Osteoblast (primary cell): ENCODE measurements around the gene PDE9A. TPM values are rescaled to one million over a fixed set of nuclear protein-coding genes. Genes with fewer than 3 reads are reported as not detected.

Experiments
- DNase-seq: peaks from one replicate; pipeline ENCODE4 v3.0.0; 2011; ENCODE audit warnings: low spot score, mixed read lengths; ENCODE audit not compliant: insufficient read length; ENCODE audit errors: missing footprints
- H2AFZ ChIP-seq: 2 replicates; pipeline ENCODE4 v1.6.0; 2011; ENCODE audit warnings: mild to moderate bottlenecking, low read length
- H3K27ac ChIP-seq: 2 replicates; pipeline ENCODE4 v1.5.1; 2011; ENCODE audit warnings: mild to moderate bottlenecking, low read depth, low read length, moderate library complexity
- H3K27me3 ChIP-seq: 2 replicates; pipeline ENCODE4 v1.6.0; 2012; ENCODE audit warnings: mild to moderate bottlenecking, control low read depth, inconsistent platforms, low read length, moderate library complexity; ENCODE audit not compliant: insufficient read depth
- H3K36me3 ChIP-seq: 2 replicates; pipeline ENCODE4 v1.5.1; 2011; ENCODE audit warnings: mild to moderate bottlenecking, low read length, control low read depth, moderate library complexity; ENCODE audit not compliant: insufficient read depth
- H3K4me1 ChIP-seq: 2 replicates; pipeline ENCODE4 v1.5.1; 2011; ENCODE audit warnings: mild to moderate bottlenecking, low read length, control low read depth, moderate library complexity; ENCODE audit not compliant: insufficient read depth
- H3K4me2 ChIP-seq: 2 replicates; pipeline ENCODE4 v1.6.0; 2011; ENCODE audit warnings: mild to moderate bottlenecking, low read length; ENCODE audit not compliant: insufficient read depth
- H3K4me3 ChIP-seq: fragments of 200-600 bp; sonication (generic); 3 replicates; pipeline ENCODE4 v1.5.1; 2012; ENCODE audit warnings: mild to moderate bottlenecking, low read length, inconsistent platforms; ENCODE audit not compliant: insufficient read depth
- H3K79me2 ChIP-seq: 2 replicates; pipeline ENCODE4 v1.6.0; 2012; ENCODE audit warnings: mild to moderate bottlenecking, low read length, control low read depth, inconsistent platforms; ENCODE audit not compliant: insufficient read depth
- H3K9me3 ChIP-seq: 2 replicates; pipeline ENCODE4 v1.5.1; 2011; ENCODE audit warnings: low read depth, low read length, control low read depth
- H4K20me1 ChIP-seq: 2 replicates; pipeline ENCODE4 v1.6.0; 2012; ENCODE audit warnings: mild to moderate bottlenecking, low read length, control low read depth; ENCODE audit not compliant: insufficient read depth
- total RNA-seq: library from RNA; depleted of rRNA; stranded (reverse); fragments of >200 nt; gene quantifications from 2 replicates; pipeline ENCODE4 v1.2.3, GENCODE V29; 2012
- TF ChIP-seq, protein P1 (sequence below): IDR thresholded peaks from 2 replicates; pipeline ENCODE4 v1.5.1; 2011; ENCODE audit warnings: mild to moderate bottlenecking, low read depth, low read length, moderate library complexity; ENCODE audit errors: extremely low read depth

PDE9A gene
- total RNA-seq, 1 donor: 0.36 TPM

GRCh38 chr21:42731264-42732032 is 78.0 kb downstream of the PDE9A start:
- no peak overlapping the region for H2AFZ ChIP-seq
- peaks cover 2% of the 10 kb centered on the region for H3K9me3 ChIP-seq
- H3K27me3 ChIP-seq: peaks cover 33% of the 10 kb centered on the region
- TF ChIP-seq, protein P1, sequence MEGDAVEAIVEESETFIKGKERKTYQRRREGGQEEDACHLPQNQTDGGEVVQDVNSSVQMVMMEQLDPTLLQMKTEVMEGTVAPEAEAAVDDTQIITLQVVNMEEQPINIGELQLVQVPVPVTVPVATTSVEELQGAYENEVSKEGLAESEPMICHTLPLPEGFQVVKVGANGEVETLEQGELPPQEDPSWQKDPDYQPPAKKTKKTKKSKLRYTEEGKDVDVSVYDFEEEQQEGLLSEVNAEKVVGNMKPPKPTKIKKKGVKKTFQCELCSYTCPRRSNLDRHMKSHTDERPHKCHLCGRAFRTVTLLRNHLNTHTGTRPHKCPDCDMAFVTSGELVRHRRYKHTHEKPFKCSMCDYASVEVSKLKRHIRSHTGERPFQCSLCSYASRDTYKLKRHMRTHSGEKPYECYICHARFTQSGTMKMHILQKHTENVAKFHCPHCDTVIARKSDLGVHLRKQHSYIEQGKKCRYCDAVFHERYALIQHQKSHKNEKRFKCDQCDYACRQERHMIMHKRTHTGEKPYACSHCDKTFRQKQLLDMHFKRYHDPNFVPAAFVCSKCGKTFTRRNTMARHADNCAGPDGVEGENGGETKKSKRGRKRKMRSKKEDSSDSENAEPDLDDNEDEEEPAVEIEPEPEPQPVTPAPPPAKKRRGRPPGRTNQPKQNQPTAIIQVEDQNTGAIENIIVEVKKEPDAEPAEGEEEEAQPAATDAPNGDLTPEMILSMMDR: no peak
- no peaks in the 10 kb centered on the region for H4K20me1 ChIP-seq
- H3K27ac ChIP-seq: no peak overlapping the region
- no peaks in the 10 kb centered on the region for H3K36me3 ChIP-seq
- H3K79me2 ChIP-seq: no peaks in the 10 kb centered on the region
- no peak overlapping the region for H3K4me3 ChIP-seq
- H3K4me2 ChIP-seq: no peak overlapping the region
- no peaks in the 10 kb centered on the region for H3K4me1 ChIP-seq
- peak; percentile 29 for DNase-seq

GRCh38 chr21:42732033-42732410 is 78.6 kb downstream of the PDE9A start:
- Histone ChIP-seq H3K9me3 (peaks cover 2% of the 10 kb centered on the region), H4K20me1 (no peaks in the 10 kb centered on the region), H3K4me1 (no peaks in the 10 kb centered on the region), H2AFZ (no peak overlapping the region), H3K27me3 (peaks cover 33% of the 10 kb centered on the region), H3K27ac (no peak overlapping the region), H3K4me2 (no peak overlapping the region), H3K4me3 (no peak overlapping the region), H3K36me3 (no peaks in the 10 kb centered on the region), H3K79me2 (no peaks in the 10 kb centered on the region)
- DNase-seq: no peak
- TF ChIP-seq, protein P1: no peak

GRCh38 chr21:42733037-42733627 is 79.7 kb downstream of the PDE9A start:
- H3K27me3 ChIP-seq: peaks cover 33% of the 10 kb centered on the region
- no peak overlapping the region for H2AFZ ChIP-seq
- TF ChIP-seq, protein P1: no peak
- H3K79me2 ChIP-seq: no peaks in the 10 kb centered on the region
- no peaks in the 10 kb centered on the region for H4K20me1 ChIP-seq
- no peak overlapping the region for H3K4me3 ChIP-seq
- H3K4me1 ChIP-seq: no peaks in the 10 kb centered on the region
- peak; percentile 27 for DNase-seq
- H3K27ac ChIP-seq: no peak overlapping the region
- H3K4me2 ChIP-seq: no peak overlapping the region
- H3K9me3 ChIP-seq: peaks cover 2% of the 10 kb centered on the region
- no peaks in the 10 kb centered on the region for H3K36me3 ChIP-seq

DNA sequence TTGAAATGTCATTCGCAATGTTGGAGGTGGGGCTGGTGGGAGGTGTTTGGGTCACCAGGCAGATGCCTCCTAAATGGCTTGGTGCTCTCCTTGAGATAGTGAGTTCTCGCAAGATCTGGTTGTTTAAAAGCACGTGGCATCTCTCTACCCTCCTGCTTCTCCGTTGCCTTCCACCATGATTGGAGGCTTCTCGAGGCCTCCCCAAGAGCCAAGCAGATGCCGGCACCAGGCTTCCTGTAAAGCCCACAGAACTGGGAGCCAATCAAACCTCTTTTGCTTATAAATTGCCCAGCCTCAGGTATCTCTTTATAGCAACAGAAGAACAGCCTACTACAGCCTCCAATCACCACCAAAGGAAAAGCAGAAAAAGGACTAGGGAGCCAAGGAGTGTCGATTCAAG is 80.5 kb downstream of the PDE9A start:
- no peak overlapping the region for H2AFZ ChIP-seq
- peaks cover 2% of the 10 kb centered on the region for H3K9me3 ChIP-seq
- H4K20me1 ChIP-seq: no peaks in the 10 kb centered on the region
- no peak for DNase-seq
- H3K79me2 ChIP-seq: no peaks in the 10 kb centered on the region
- peaks cover 33% of the 10 kb centered on the region for H3K27me3 ChIP-seq
- H3K36me3 ChIP-seq: no peaks in the 10 kb centered on the region
- TF ChIP-seq, protein P1: no peak
- H3K4me1 ChIP-seq: no peaks in the 10 kb centered on the region
- H3K4me3 ChIP-seq: no peak overlapping the region
- H3K27ac ChIP-seq: no peak overlapping the region
- H3K4me2 ChIP-seq: no peak overlapping the region
